Muscle of leg (tissue), 16 donors: ENCODE results near the gene ICAM4. TPM values are rescaled to one million over a fixed set of nuclear protein-coding genes. Genes with fewer than 3 reads are reported as not detected.
"Not testable (repeated sequence)": the region's sequence is repeated elsewhere in the genome, so short reads cannot be mapped to it uniquely, and the experiment has no call there.

ENCODE experiments used
- DNase-seq: peaks from one replicate; pipeline ENCODE4 v3.0.0; 2013
- H3K27ac ChIP-seq: one replicate; pipeline ENCODE4 v1.5.1; 2013; ENCODE audit warnings: mild to moderate bottlenecking, low read length, control low read depth
- H3K27me3 ChIP-seq: one replicate; pipeline ENCODE4 v1.6.1; 2013; ENCODE audit warnings: low read length; ENCODE audit not compliant: control insufficient read depth, insufficient read depth
- H3K36me3 ChIP-seq: one replicate; pipeline ENCODE4 v1.6.1; 2013; ENCODE audit warnings: low read length; ENCODE audit not compliant: control insufficient read depth, insufficient read depth
- H3K4me1 ChIP-seq: one replicate; pipeline ENCODE4 v1.6.1; 2013; ENCODE audit warnings: low read length; ENCODE audit not compliant: control insufficient read depth, insufficient read depth
- H3K4me3 ChIP-seq: one replicate; pipeline ENCODE4 v1.5.1; 2013; ENCODE audit warnings: low read length, control low read depth
- H3K9me3 ChIP-seq: replicated peaks from 2 replicates; pipeline ENCODE4 v1.6.1; 2013; ENCODE audit warnings: low read depth, low read length; ENCODE audit not compliant: control insufficient read depth
- whole genome bisulfite sequencing: methylation state at CpG from one replicate; pipeline ENCODE4 v1.1.5; 2013; ENCODE audit warnings: missing lambda C conversion rate; ENCODE audit not compliant: insufficient coverage; 5-methylcytosine and 5-hydroxymethylcytosine counted together
- long read RNA-seq, 11 donors: transcript quantifications; one replicate each; lab custom pipeline, GENCODE V29; 2026
- polyA plus RNA-seq, 8 donors: library from polyadenylated mRNA; unstranded; fragments of 120-200 nt; gene quantifications; one replicate each; pipeline versions ENCODE4 v1.2.1 to v1.2.3, GENCODE V29; 2013; ENCODE audit warnings: inconsistent platforms in 1 of 8, low replicate concordance in 1 of 8; ENCODE audit not compliant: insufficient read length in 8 of 8, insufficient read depth in 1 of 8
- total RNA-seq: library from RNA; stranded (reverse); fragments of 120-200 nt; gene quantifications from one replicate; pipeline ENCODE4 v1.2.4, GENCODE V29; 2013

ICAM4 gene, protein sequence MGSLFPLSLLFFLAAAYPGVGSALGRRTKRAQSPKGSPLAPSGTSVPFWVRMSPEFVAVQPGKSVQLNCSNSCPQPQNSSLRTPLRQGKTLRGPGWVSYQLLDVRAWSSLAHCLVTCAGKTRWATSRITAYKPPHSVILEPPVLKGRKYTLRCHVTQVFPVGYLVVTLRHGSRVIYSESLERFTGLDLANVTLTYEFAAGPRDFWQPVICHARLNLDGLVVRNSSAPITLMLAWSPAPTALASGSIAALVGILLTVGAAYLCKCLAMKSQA
- 0.35 TPM for total RNA-seq
- 1 to 10 TPM in 1 of 8 donors, under 1 TPM in 7; 0.36 to 1.2 (median 0.49) TPM for polyA plus RNA-seq
- long read RNA-seq, donor 1 = 0 reads
- long read RNA-seq, donor 2 = 0 reads
- long read RNA-seq, donor 3 = 0 reads
- long read RNA-seq, donor 4, partial matches to known transcripts = 0 of 1 reads
- long read RNA-seq, donor 4, other reads (novel, unspliced or antisense) = 0 of 1 reads
- long read RNA-seq, donor 5, partial matches to known transcripts = 0 of 1 reads
- long read RNA-seq, donor 5, other reads (novel, unspliced or antisense) = 0 of 1 reads
- long read RNA-seq, donor 6 = 0 reads
- long read RNA-seq, donor 7 = 0 reads
- long read RNA-seq, donor 8 = 0 reads
- long read RNA-seq, donor 9 = 0 reads
- long read RNA-seq, donor 10 = 0 reads
- long read RNA-seq, donor 11 = 0 reads

- H3K27ac ChIP-seq = peak within 1 kb of the TSS; percentile 29
- H3K27me3 ChIP-seq = peaks cover 62% of the 10 kb centered on the region
- no peaks in the 10 kb centered on the region for H3K36me3 ChIP-seq
- H3K4me1 ChIP-seq = peaks cover 54% of the 10 kb centered on the region
- H3K4me3 ChIP-seq = no peak within 1 kb of the TSS
- DNase-seq = peak; percentile 54
- no peaks in the 10 kb centered on the region for H3K9me3 ChIP-seq
- 3% methylated on average over 53 of the region's 59 CpGs for WGBS
Observed at GRCh38 chr19:10286803-10287737, at the start of gene ICAM4. ICAM4 (plus strand) TSS chr19:10286955; CDS start chr19:10287013, 58 bp downstream.

DNA sequence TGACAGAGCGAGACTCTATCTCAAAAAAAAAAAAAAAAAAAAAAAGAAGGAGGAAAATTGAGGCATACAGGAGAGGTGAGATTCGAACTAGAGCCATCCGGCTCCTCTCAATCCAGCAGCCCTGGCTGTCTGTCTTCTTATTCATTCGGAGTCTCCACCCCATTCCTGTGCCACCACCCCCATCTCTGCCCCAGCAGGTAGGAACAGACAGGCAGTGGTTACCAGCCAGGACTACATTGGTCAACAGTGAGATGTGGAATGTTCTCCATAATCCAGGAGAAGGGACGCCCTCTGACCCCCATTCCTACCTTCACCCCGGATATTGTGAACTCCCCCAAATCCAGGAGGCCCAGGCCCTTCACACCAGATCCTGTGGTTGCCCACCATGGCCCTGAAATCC lies 49.1 kb upstream of the ICAM4 start:
- Histone ChIP-seq H3K27me3 (no peaks in the 10 kb centered on the region), H3K36me3 (no peaks in the 10 kb centered on the region), H3K4me1 (peaks cover 27% of the 10 kb centered on the region), H3K4me3 (no peak overlapping the region), H3K27ac (peak overlapping the region; percentile 79), H3K9me3 (no peaks in the 10 kb centered on the region)
- no peak for DNase-seq
- no CpG with 5 or more reads among the region's 6 CpGs for WGBS

DNA sequence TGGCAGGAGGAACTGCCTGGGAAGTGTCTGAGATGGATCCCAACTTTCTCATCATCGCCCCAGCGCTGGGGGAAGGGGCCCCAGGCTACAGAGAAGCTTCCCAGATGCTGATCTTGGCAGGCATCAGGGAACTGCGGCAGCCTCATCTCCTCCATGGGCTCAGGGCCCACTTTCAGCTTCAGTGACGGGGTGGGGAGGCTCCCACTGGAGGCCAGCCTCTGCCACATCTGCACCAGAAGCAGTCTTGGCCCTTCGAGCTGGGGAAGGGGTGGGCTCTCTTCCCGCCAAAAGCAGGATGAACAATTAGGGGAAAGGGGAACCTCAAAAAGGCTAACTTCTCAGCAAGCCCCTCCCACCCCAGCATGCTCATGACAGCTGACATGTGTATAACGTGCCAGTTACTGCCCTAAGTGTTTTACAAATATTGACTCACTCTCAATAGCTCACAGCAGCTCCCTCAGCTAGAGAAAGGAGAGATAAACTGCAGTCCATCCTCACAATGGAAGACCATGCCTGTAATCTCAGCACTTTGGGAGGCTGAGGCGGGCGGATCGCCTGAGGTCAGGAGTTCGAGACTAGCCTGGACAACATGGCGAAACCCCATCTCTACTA lies 48.5 kb upstream of the ICAM4 start:
- no peaks in the 10 kb centered on the region for H3K9me3 ChIP-seq
- H3K4me3 ChIP-seq = no peak overlapping the region
- DNase-seq = peak; percentile 98
- H3K27ac ChIP-seq = peak overlapping the region; percentile 79
- H3K36me3 ChIP-seq = no peaks in the 10 kb centered on the region
- 45% methylated on average over 4 of the region's 12 CpGs for WGBS
- H3K27me3 ChIP-seq = no peaks in the 10 kb centered on the region
- peaks cover 27% of the 10 kb centered on the region for H3K4me1 ChIP-seq

DNA sequence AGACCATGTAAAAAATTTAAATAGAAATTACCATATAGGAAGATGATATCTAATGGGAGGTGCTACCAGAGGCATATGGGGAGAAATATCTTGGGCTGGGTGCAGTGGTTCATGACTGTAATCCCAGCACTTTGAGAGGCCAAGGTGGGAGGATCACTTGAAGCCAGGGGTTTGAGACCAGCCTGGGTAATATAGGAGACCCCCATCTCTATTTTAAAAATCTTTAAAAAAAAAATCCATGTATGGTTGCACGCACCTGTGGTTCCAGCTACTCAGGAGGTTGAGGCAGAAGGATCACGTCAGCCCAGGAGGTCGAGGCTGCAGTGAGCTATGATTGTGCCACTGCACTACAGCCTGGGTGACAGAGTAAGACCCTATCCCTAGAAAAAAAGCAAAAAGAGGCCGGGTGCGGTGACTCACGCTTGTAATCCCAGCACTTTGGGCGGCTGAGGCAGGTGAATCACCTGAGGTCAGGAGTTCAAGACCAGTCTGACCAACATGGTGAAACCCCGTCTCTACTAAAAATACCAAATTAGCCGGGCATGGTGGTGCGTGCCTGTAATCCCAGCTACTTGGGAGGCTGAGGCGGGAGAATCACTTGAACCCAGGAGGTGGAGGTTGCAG lies 44.8 kb upstream of the ICAM4 start:
- H3K36me3 ChIP-seq, H3K27ac ChIP-seq, H3K4me3 ChIP-seq, H3K27me3 ChIP-seq, DNase-seq, H3K9me3 ChIP-seq: not testable (repeated sequence)
- peaks cover 18% of the 10 kb centered on the region for H3K4me1 ChIP-seq
- WGBS = 90% methylated on average over 7 of the region's 11 CpGs

- H3K36me3 ChIP-seq = no peaks in the 10 kb centered on the region
- no peaks in the 10 kb centered on the region for H3K27me3 ChIP-seq
- no peaks in the 10 kb centered on the region for H3K9me3 ChIP-seq
- no peak overlapping the region for H3K4me3 ChIP-seq
- H3K27ac ChIP-seq = no peak overlapping the region
- DNase-seq = no peak
- peaks cover 1% of the 10 kb centered on the region for H3K4me1 ChIP-seq
- 80% methylated on average over 7 of the region's 7 CpGs for WGBS
Observed at GRCh38 chr19:10243606-10244005, 43.1 kb upstream of the ICAM4 start.

GRCh38 chr19:10245189-10245939 lies 41.4 kb upstream of the ICAM4 start:
- Histone ChIP-seq H3K9me3 (no peaks in the 10 kb centered on the region), H3K4me3 (no peak overlapping the region), H3K27ac (no peak overlapping the region), H3K27me3 (no peaks in the 10 kb centered on the region), H3K36me3 (no peaks in the 10 kb centered on the region), H3K4me1 (peaks cover 5% of the 10 kb centered on the region)
- no peak for DNase-seq
- 73% methylated on average over 5 of the region's 9 CpGs for WGBS

GRCh38 chr19:10246511-10246910 lies 40.2 kb upstream of the ICAM4 start:
- peaks cover 11% of the 10 kb centered on the region for H3K4me1 ChIP-seq
- H3K9me3 ChIP-seq = no peaks in the 10 kb centered on the region
- H3K36me3 ChIP-seq = no peaks in the 10 kb centered on the region
- H3K4me3 ChIP-seq = no peak overlapping the region
- no peak for DNase-seq
- H3K27me3 ChIP-seq = no peaks in the 10 kb centered on the region
- WGBS = 100% methylated on average over 1 of the region's 6 CpGs
- no peak overlapping the region for H3K27ac ChIP-seq

DNA sequence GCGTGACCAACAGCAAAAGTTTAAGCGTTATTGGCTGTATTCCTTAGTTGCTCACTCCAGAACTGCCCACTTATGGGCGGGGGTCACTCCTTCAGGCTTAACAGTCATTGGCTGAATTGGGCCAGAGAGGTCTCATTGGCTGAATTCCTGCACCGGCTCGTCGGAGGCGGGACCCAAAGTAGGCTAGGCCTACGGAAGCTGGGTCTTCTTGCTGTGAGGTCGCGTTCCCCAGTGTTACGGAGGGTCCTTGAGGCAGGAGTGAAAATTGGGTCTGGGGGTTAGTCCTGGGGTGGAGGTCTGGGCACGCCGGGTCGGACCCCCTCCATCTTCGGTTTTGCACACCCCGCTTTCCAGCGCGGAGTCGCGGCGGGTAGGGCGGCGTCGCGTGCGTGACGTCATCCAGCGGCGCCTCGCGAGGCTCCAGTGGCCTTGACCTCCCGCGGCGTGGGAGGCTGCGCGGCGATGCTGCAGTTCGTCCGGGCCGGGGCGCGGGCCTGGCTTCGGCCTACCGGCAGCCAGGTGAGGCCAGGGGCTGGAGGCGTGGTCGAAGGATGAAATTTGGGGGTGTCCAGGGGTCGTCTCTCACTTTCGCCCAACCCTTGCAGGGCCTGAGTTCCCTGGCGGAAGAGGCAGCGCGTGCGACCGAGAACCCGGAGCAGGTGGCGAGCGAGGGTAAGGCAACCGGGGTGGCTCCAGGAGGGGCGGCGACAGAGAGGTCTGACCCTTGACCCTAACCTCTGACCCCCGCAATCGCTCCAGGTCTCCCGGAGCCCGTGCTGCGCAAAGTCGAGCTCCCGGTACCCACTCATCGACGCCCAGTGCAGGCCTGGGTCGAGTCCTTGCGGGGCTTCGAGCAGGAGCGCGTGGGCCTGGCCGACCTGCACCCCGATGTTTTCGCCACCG lies 34.7 kb upstream of the ICAM4 start, which contains the start of gene MRPL4:
TSS of gene MRPL4 (plus strand) at position 423 of the 903 bp plus-strand sequence. CDS start at position 463, 40 bp downstream.
- Histone ChIP-seq H3K4me3 (peak within 1 kb of the TSS; percentile 71), H3K27me3 (no peaks in the 10 kb centered on the region), H3K4me1 (peaks cover 18% of the 10 kb centered on the region), H3K36me3 (peaks cover 33% of the 10 kb centered on the region), H3K9me3 (no peaks in the 10 kb centered on the region), H3K27ac (peak within 1 kb of the TSS; percentile 82)
- DNase-seq = peak; percentile 100
- under 1% methylated on average over 77 of the region's 77 CpGs for WGBS
